Gastrocnemius medialis (tissue), 4 donors: Measurements from ENCODE around the gene YTHDF1. TPM values are rescaled to one million over a fixed set of nuclear protein-coding genes. Genes with fewer than 3 reads are reported as not detected.

ENCODE experiments used
- ATAC-seq, 2 donors: fragments of 150-250 bp; one replicate each; pipeline ENCODE4 v1.9.1; 2016
- DNase-seq, 2 donors: peaks; one replicate each; pipeline ENCODE4 v3.0.0-alpha.2; 2019
- H3K27ac ChIP-seq, 4 donors: fragments of 200-600 bp; sonication (generic); 1 replicate in 1 of 4; 2 replicates in 3 of 4; pipeline ENCODE4 v1.5.1; 2016 to 2018; ENCODE audit warnings: mild to moderate bottlenecking in 2 of 4, moderate library complexity in 1 of 4
- H3K27me3 ChIP-seq, 3 donors: fragments of 200-600 bp; sonication (generic) in 2 of 3; 1 replicate in 1 of 3; 2 replicates in 2 of 3; pipeline versions ENCODE4 v1.5.1 to v1.6.0; 2016 to 2019; ENCODE audit warnings: mild to moderate bottlenecking in 1 of 3, moderate library complexity in 1 of 3
- H3K36me3 ChIP-seq, 2 donors: fragments of 200-600 bp; sonication (generic) in 1 of 2; one replicate each; pipeline ENCODE4 v1.5.1; 2017 to 2018
- H3K4me1 ChIP-seq, 2 donors: fragments of 200-600 bp; sonication (generic) in 1 of 2; one replicate each; pipeline ENCODE4 v1.5.1; 2016 to 2017; ENCODE audit warnings: mild to moderate bottlenecking in 2 of 2
- H3K4me3 ChIP-seq, 4 donors: fragments of 200-600 bp; sonication (generic) in 3 of 4; 1 replicate in 1 of 4; 2 replicates in 3 of 4; pipeline ENCODE4 v1.5.1; 2016 to 2019; ENCODE audit warnings: mild to moderate bottlenecking in 2 of 4
- H3K9me3 ChIP-seq, 3 donors: fragments of 200-600 bp; sonication (generic) in 2 of 3; 1 replicate in 1 of 3; 2 replicates in 2 of 3; pipeline ENCODE4 v1.5.1; 2016 to 2019
- CTCF ChIP-seq, 5 experiments: fragments of 450-650 bp in 3 of 5; fragments of 200-600 bp in 2 of 5; sonication (generic) in 2 of 5; IDR thresholded peaks in 4 of 5; conservative IDR thresholded peaks in 1 of 5; 1 replicate in 4 of 5; 2 replicates in 1 of 5; pipeline ENCODE4 v1.5.1; 2016 to 2019; ENCODE audit warnings: antibody characterized with exemption in 5 of 5, mild to moderate bottlenecking in 3 of 5, moderate library complexity in 3 of 5
- POLR2A ChIP-seq, 2 donors: fragments of 450-650 bp; IDR thresholded peaks; one replicate each; pipeline ENCODE4 v1.6.1; 2017; ENCODE audit warnings: antibody characterized with exemption in 2 of 2, mild to moderate bottlenecking in 2 of 2, moderate library complexity in 2 of 2
- in situ Hi-C, 4 donors: fragments of 200-750 bp; cut with MboI; loops; one replicate each; pipeline versions ENCODE4 v1.15.0 to v1.8.0; 2017; ENCODE audit warnings: low sequenced_read_pairs in 4 of 4
- intact Hi-C: fragments of 100-400 bp; cut with DNase I; formaldehyde crosslinking; loops from one replicate; pipeline ENCODE4 v1.15.1; 2023; ENCODE audit warnings: low total_unique reads
- total RNA-seq, 4 donors: library from RNA; depleted of rRNA; stranded (reverse); fragments of >200 nt; gene quantifications; one replicate each; pipeline versions ENCODE4 v1.1.0 to v1.2.3, GENCODE V29; 2016

Gene YTHDF1
- total RNA-seq, 4 donors from 2014 or later, result 37.1 to 45.7 (median 40.4) TPM

GRCh38 chr20:63227260-63227659, 11.3 kb upstream of the YTHDF1 start:
- H3K27me3 ChIP-seq, result peaks cover 4 to 23% (median 13%) of the 10 kb centered on the region in 3 donors

GRCh38 chr20:63226042-63226943, 10.4 kb upstream of the YTHDF1 start:
- Histone ChIP-seq H3K4me3 (no peak overlapping the region), H3K27ac (no peak overlapping the region), H3K27me3 (peaks cover 4 to 23% (median 12%) of the 10 kb centered on the region in 3 donors), H3K36me3 (no peaks in the 10 kb centered on the region), H3K4me1 (no peaks in the 10 kb centered on the region), H3K9me3 (no peaks in the 10 kb centered on the region)
- TF ChIP-seq CTCF (IDR thresholded peaks at IDR 0.05 in 4 of 5, conservative IDR thresholded peaks at IDR 0.05 in 1 of 5) (no peak), POLR2A (IDR thresholded peaks at IDR 0.05) (no peak)
- intact Hi-C loops, result no loop called here
- no peak for ATAC-seq
- in situ Hi-C loops, result no loop called here
- DNase-seq, result no peak

More at GRCh38 chr20:63227260-63227659, 11.3 kb upstream of the YTHDF1 start:
- Histone ChIP-seq H3K4me3 (no peak overlapping the region), H3K4me1 (no peaks in the 10 kb centered on the region), H3K27ac (no peak overlapping the region), H3K9me3 (no peaks in the 10 kb centered on the region), H3K36me3 (no peaks in the 10 kb centered on the region)
- intact Hi-C loops (no loop called here), in situ Hi-C loops (no loop called here)
- DNase-seq (no peak), ATAC-seq (no peak)
- TF ChIP-seq POLR2A (IDR thresholded peaks at IDR 0.05), result no peak
- TF ChIP-seq CTCF (IDR thresholded peaks at IDR 0.05 in 4 of 5, conservative IDR thresholded peaks at IDR 0.05 in 1 of 5), result no peak

- H3K27me3 ChIP-seq, result peaks cover 4 to 16% (median 5%) of the 10 kb centered on the region in 3 donors
Observed at GRCh38 chr20:63225082-63225454, 9.1 kb upstream of the YTHDF1 start.

DNA sequence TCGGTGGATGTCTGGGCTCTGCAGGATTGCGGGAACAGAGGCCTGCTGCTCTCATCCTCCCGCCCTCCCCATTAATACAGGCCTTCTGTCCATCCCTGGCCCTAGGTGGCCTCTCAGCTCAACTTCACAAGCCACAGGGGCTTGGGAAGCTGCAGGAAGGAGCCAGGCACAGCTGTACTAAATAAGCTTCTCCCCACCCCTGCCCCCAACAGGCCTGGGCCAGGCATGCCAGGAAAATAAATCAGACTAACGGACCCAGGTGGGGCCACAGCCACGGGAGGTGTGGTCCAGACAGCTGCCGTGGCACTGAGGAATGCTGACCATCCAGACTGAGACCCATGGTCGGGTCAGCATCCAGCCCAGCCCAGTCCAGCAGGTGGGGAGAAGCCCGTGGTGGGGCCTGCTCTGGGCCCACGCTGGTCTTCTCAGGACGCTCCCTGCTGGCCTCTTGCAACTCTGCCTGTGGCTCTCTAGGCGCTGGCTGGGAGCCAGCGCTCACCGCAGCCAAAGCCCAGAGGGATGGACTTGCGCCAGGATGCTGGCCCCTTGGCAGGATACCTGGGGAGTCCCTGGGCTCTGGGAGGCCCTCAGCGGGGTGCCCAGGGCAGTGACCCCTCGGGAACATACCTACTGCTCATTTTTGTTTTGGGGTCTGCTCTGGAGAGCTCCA, 8.6 kb upstream of the YTHDF1 start:
- no peaks in the 10 kb centered on the region for H3K36me3 ChIP-seq
- no peak for DNase-seq
- intact Hi-C loops (no loop called here), in situ Hi-C loops (no loop called here)
- no peaks in the 10 kb centered on the region for H3K4me1 ChIP-seq
- H3K27me3 ChIP-seq, result peaks cover 4 to 10% (median 4%) of the 10 kb centered on the region in 3 donors
- ATAC-seq, result no peak
- no peaks in the 10 kb centered on the region for H3K9me3 ChIP-seq
- no peak overlapping the region for H3K27ac ChIP-seq
- no peak for TF ChIP-seq POLR2A (IDR thresholded peaks at IDR 0.05)
- peak in 1 of 5 experiments; percentile 10 for TF ChIP-seq CTCF (IDR thresholded peaks at IDR 0.05 in 4 of 5, conservative IDR thresholded peaks at IDR 0.05 in 1 of 5)
- no peak overlapping the region for H3K4me3 ChIP-seq

More at GRCh38 chr20:63225082-63225454, 9.1 kb upstream of the YTHDF1 start:
- no peak for ATAC-seq
- Histone ChIP-seq H3K4me1 (no peaks in the 10 kb centered on the region), H3K4me3 (no peak overlapping the region), H3K36me3 (no peaks in the 10 kb centered on the region), H3K27ac (no peak overlapping the region), H3K9me3 (no peaks in the 10 kb centered on the region)
- TF ChIP-seq POLR2A (IDR thresholded peaks at IDR 0.05) (no peak), CTCF (IDR thresholded peaks at IDR 0.05 in 4 of 5, conservative IDR thresholded peaks at IDR 0.05 in 1 of 5) (no peak)
- intact Hi-C loops (no loop called here), in situ Hi-C loops (no loop called here)
- DNase-seq, result no peak
